CD4-positive, alpha-beta T cell (primary cell): ENCODE measurements around the gene ARL4D. TPM values are rescaled to one million over a fixed set of nuclear protein-coding genes. Genes with fewer than 3 reads are reported as not detected.

Experiments
- ATAC-seq: fragments of 200-7000 bp; cut with Tn5 transposase; one replicate; pipeline ENCODE4 v1.10.0; 2022; ENCODE audit warnings: mild to moderate bottlenecking; ENCODE audit not compliant: poor library complexity
- CTCF ChIA-PET: fragments of 350-600 bp; sonication (Branson Sonifier 250); formaldehyde crosslinking; loops from one replicate; lab custom pipeline; 2021; ENCODE audit warnings: antibody characterized with exemption, inconsistent platforms; lab: Charles Lee
- POLR2A ChIA-PET: fragments of 350-600 bp; sonication (Branson Sonifier 250); formaldehyde crosslinking; loops from one replicate; lab custom pipeline; 2021; ENCODE audit warnings: antibody characterized with exemption, inconsistent platforms; lab: Charles Lee
- DNase-seq, 14 experiments: peaks; one replicate each; pipeline ENCODE4 v3.0.0-alpha.2; 2013 to 2020; ENCODE audit warnings: mixed read lengths in 2 of 14
- H3K27ac ChIP-seq, 2 donors: one replicate each; pipeline versions ENCODE4 v1.5.1 to v1.7.0; 2013; ENCODE audit warnings: low read length in 2 of 2, low read depth in 1 of 2, mild to moderate bottlenecking in 1 of 2
- H3K27me3 ChIP-seq, 2 experiments: 1 replicate in 1 of 2; 2 replicates in 1 of 2; pipeline versions ENCODE4 v1.6.1 to v1.7.0; 2013; ENCODE audit warnings: low read length in 2 of 2, control low read depth in 1 of 2, mild to moderate bottlenecking in 1 of 2, moderate library complexity in 1 of 2; ENCODE audit not compliant: insufficient read depth in 2 of 2, control insufficient read depth in 1 of 2
- H3K36me3 ChIP-seq: one replicate; pipeline ENCODE4 v1.6.1; 2013; ENCODE audit warnings: low read length, control low read depth; ENCODE audit not compliant: insufficient read depth
- H3K4me1 ChIP-seq: one replicate; pipeline ENCODE4 v1.6.1; 2013; ENCODE audit warnings: low read length, control low read depth; ENCODE audit not compliant: insufficient read depth
- H3K4me3 ChIP-seq: one replicate; pipeline ENCODE4 v1.5.1; 2013; ENCODE audit warnings: mild to moderate bottlenecking, low read length, moderate library complexity
- H3K9me3 ChIP-seq, 2 experiments: 1 replicate in 1 of 2; 2 replicates in 1 of 2; pipeline versions ENCODE4 v1.6.1 to v1.7.0; 2013; ENCODE audit warnings: low read length in 2 of 2, mild to moderate bottlenecking in 2 of 2, control low read depth in 1 of 2, moderate library complexity in 1 of 2; ENCODE audit not compliant: control insufficient read depth in 1 of 2, insufficient read depth in 1 of 2
- H3K27ac Mint-ChIP-seq: one replicate; pipeline ENCODE4 v1.8.0; 2020; ENCODE audit warnings: mixed read lengths
- H3K27me3 Mint-ChIP-seq: one replicate; pipeline ENCODE4 v1.8.0; 2021; ENCODE audit warnings: mixed read lengths
- H3K36me3 Mint-ChIP-seq: one replicate; pipeline ENCODE4 v1.8.0; 2021; ENCODE audit warnings: low read depth, mixed read lengths
- H3K4me1 Mint-ChIP-seq: one replicate; pipeline ENCODE4 v1.8.0; 2021; ENCODE audit warnings: low read depth, mixed read lengths
- H3K4me3 Mint-ChIP-seq: one replicate; pipeline ENCODE4 v1.8.0; 2020; ENCODE audit warnings: mild to moderate bottlenecking, mixed read lengths
- H3K9me3 Mint-ChIP-seq: one replicate; pipeline ENCODE4 v1.8.0; 2020; ENCODE audit warnings: mixed read lengths
- intact Hi-C, 2 experiments: fragments of 100-400 bp; cut with DNase I in 1 of 2; cut with micrococcal nuclease in 1 of 2; formaldehyde crosslinking; loops; one replicate each; pipeline versions ENCODE4 v1.15.1 to v1.9.0; 2023 to 2025; cut with DNase I, micrococcal nuclease
- total RNA-seq, 174 experiments: library from RNA in 2 of 174; stranded (reverse) in 2 of 174; gene quantifications; one replicate each; pipeline ENCODE4 v1.2.3 and lab custom pipeline; 2021 to 2026
- TF ChIP-seq, protein P1 (sequence below): fragments of 200-600 bp; IDR thresholded peaks from one replicate; pipeline ENCODE4 v1.8.0; 2022; ENCODE audit warnings: antibody characterized with exemption, mild to moderate bottlenecking

ARL4D gene
- total RNA-seq, 2 experiments from 2014 or later, result 2.4 to 2.9 TPM

DNA sequence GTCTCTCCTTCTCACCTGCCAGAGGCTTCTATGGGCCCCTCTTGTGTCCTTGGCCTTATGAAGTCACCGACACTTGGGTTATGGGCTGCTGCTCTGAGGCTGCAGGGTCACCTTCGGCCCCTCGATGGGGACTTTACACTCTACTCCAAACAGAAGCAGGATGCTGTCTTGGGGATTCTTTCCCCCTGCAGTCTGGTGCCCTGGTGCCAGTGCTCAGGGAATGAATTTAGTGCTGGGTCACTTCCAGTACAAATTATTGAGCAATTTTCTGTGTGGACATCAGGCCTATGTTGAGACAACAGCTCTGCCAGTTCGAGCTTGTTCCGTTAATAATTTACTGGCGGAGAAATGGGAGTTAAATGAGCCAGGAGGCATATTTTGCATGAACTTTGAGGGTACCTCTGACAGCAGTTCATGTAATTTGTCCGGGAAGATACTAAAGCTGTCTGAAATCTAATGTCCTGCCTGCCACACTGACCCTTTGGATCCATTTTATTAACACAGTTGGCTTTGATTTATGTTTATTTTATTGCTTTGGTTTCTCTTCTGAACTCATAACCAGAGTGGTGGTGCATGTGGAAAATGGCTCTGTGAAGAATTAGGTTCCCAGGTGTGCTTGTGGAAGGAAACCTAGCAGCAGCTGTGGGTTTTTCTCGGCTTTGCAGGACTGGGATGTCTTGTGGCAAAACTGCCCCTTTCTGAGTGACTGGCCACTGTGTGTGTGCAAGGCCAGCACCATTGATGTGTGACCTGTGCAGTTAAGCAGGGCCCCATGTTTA is 50.9 kb downstream of the ARL4D start:
- H3K9me3 ChIP-seq, result no peaks in the 10 kb centered on the region
- ChIA-PET POLR2A (no interaction called here), CTCF (no interaction called here)
- H3K4me3 ChIP-seq, result no peak overlapping the region
- intact Hi-C loops, result no loop called here
- TF ChIP-seq, protein P1, sequence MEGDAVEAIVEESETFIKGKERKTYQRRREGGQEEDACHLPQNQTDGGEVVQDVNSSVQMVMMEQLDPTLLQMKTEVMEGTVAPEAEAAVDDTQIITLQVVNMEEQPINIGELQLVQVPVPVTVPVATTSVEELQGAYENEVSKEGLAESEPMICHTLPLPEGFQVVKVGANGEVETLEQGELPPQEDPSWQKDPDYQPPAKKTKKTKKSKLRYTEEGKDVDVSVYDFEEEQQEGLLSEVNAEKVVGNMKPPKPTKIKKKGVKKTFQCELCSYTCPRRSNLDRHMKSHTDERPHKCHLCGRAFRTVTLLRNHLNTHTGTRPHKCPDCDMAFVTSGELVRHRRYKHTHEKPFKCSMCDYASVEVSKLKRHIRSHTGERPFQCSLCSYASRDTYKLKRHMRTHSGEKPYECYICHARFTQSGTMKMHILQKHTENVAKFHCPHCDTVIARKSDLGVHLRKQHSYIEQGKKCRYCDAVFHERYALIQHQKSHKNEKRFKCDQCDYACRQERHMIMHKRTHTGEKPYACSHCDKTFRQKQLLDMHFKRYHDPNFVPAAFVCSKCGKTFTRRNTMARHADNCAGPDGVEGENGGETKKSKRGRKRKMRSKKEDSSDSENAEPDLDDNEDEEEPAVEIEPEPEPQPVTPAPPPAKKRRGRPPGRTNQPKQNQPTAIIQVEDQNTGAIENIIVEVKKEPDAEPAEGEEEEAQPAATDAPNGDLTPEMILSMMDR, result no peak
- ATAC-seq (no peak), DNase-seq (no peak)
- no peaks in the 10 kb centered on the region for H3K27me3 ChIP-seq
- H3K4me1 Mint-ChIP-seq, result no peaks in the 10 kb centered on the region
- no peak overlapping the region for H3K4me3 Mint-ChIP-seq
- peaks cover 26% of the 10 kb centered on the region for H3K27me3 Mint-ChIP-seq
- H3K4me1 ChIP-seq, result no peaks in the 10 kb centered on the region
- no peak overlapping the region for H3K27ac Mint-ChIP-seq
- H3K36me3 Mint-ChIP-seq, result no peaks in the 10 kb centered on the region
- no peak overlapping the region for H3K27ac ChIP-seq
- no peaks in the 10 kb centered on the region for H3K9me3 Mint-ChIP-seq
- no peaks in the 10 kb centered on the region for H3K36me3 ChIP-seq

Other genes starting within 250 kb of the ARL4D start
- gene NBR1, start 227.8 kb upstream of the ARL4D start, total RNA-seq, result 10 to 100 TPM; 23.7 TPM
- gene TMEM106A, start 187.1 kb upstream of the ARL4D start, total RNA-seq, result 1 to 10 TPM; 6.3 to 6.4 TPM
- gene CCDC200, start 170.4 kb upstream of the ARL4D start, total RNA-seq, result 1 to 10 TPM in 1 of 2 experiments, under 1 TPM in 1; 0.47 to 1.0 TPM
- 1,000 to 10,000 TPM; 5,534 to 5,951 TPM for gene RNU2-1, start 165.0 kb upstream of the ARL4D start, total RNA-seq
- gene DHX8, start 85.0 kb downstream of the ARL4D start, total RNA-seq, result 100 to 1,000 TPM in 1 of 2 experiments, 10 to 100 TPM in 1; 88.8 to 106 TPM
- not detected for gene ETV4, start 147.3 kb downstream of the ARL4D start, total RNA-seq